ENCODE data around the gene NISCH. TPM values are rescaled to one million over a fixed set of nuclear protein-coding genes. Genes with fewer than 3 reads are reported as not detected.

The NISCH gene
- total and polyA plus RNA-seq, 2 donors (not counting 1 experiment from before 2014, with no cell fraction given), result 31.1 to 69.9 TPM

DNA sequence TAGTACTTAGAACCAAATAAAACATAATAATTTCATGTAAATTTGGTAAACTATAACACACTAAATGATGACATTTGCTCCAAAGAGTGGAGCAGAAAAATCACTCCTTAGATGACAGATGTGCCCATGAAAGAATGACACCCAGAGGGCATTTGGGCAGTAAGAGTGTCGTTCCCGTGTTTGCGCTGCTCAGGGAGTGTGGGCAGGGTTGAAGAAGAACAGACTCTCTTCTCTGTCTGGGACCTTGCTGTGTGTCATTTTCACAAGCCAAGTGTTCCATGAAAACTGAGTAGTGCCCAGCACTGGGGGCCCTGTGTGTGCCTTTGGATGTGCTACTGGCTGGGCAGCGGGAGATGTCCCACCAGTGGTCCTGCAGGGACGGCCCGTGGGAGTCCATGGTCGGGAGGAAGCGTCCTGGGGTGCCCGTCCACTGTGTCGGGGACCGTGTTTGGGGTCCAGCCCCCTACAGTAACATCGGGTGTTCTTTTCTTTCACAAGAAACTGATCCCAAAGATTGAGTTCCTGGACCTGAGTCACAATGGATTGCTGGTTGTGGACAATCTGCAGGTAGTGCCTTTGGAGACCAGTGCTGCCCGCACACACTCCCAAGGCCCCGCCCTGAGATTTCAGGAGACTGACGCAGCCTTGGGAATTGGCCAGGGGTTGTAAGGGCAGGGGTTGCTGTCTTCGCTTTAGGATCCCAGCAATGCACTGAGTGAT lies 21.8 kb downstream of the NISCH start:
- DNase-seq (ENCODE audit: low read depth in 2 of 2), result no peak
- Histone ChIP-seq H3K4me3 (replicated peaks in 1 of 4; ENCODE audit: control extremely low read depth in 1 of 4, insufficient read depth in 1 of 4, low read depth in 3 of 4, low read length in 4 of 4) (no peak overlapping the region), H3K4me2 (ENCODE audit: extremely low read depth, insufficient read depth, low read length) (no peak overlapping the region), H3K4me1 (ENCODE audit: control insufficient read depth, extremely low read depth, insufficient read depth, low read length) (no peaks in the 10 kb centered on the region), H3K27ac (ENCODE audit: insufficient read depth, low read length) (no peak overlapping the region), H3K79me2 (ENCODE audit: control insufficient read depth, insufficient read depth, low read length) (no peaks in the 10 kb centered on the region), H3K9ac (ENCODE audit: insufficient read depth, low read length) (no peak overlapping the region), H3K36me3 (ENCODE audit: control insufficient read depth, insufficient read depth, low read length) (peaks cover 43% of the 10 kb centered on the region), H4K20me1 (ENCODE audit: control insufficient read depth, extremely low read depth, insufficient read depth, low read length) (no peaks in the 10 kb centered on the region), H3K9me3 (ENCODE audit: control insufficient read depth, insufficient read depth, low read depth, low read length) (no peaks in the 10 kb centered on the region), H2AFZ (ENCODE audit: low read length) (no peak overlapping the region), H3K27me3 (ENCODE audit: control insufficient read depth, insufficient read depth, low read length) (no peaks in the 10 kb centered on the region)
- TF ChIP-seq, protein P1, sequence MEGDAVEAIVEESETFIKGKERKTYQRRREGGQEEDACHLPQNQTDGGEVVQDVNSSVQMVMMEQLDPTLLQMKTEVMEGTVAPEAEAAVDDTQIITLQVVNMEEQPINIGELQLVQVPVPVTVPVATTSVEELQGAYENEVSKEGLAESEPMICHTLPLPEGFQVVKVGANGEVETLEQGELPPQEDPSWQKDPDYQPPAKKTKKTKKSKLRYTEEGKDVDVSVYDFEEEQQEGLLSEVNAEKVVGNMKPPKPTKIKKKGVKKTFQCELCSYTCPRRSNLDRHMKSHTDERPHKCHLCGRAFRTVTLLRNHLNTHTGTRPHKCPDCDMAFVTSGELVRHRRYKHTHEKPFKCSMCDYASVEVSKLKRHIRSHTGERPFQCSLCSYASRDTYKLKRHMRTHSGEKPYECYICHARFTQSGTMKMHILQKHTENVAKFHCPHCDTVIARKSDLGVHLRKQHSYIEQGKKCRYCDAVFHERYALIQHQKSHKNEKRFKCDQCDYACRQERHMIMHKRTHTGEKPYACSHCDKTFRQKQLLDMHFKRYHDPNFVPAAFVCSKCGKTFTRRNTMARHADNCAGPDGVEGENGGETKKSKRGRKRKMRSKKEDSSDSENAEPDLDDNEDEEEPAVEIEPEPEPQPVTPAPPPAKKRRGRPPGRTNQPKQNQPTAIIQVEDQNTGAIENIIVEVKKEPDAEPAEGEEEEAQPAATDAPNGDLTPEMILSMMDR (conservative IDR thresholded peaks at IDR 0.05 in 1 of 2, IDR thresholded peaks at IDR 0.05 in 1 of 2; ENCODE audit: low read depth in 1 of 2, low read length in 2 of 2), result no peak
- TF ChIP-seq EZH2 (IDR thresholded peaks at IDR 0.05; ENCODE audit: low read length, missing control alignments), result no peak

DNA sequence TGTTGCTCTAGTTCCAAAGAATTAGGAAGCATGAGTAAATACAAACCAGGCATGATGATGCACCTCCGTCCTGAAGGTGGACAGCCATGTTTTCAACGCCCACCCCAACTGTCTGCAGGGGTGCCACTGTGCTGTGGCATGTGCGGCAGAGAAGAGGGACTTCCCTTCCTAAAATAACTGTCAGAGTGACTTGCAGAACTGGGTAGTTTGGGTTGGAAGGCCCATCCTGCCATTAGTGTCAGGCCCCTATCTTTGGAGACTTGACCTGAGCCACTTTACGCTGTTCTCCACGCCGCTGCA lies 22.3 kb downstream of the NISCH start:
- H3K27ac ChIP-seq (ENCODE audit: insufficient read depth, low read length), result no peak overlapping the region
- no peaks in the 10 kb centered on the region for H3K9me3 ChIP-seq (ENCODE audit: control insufficient read depth, insufficient read depth, low read depth, low read length)
- H3K27me3 ChIP-seq (ENCODE audit: control insufficient read depth, insufficient read depth, low read length), result no peaks in the 10 kb centered on the region
- DNase-seq (ENCODE audit: low read depth in 2 of 2), result no peak
- no peak overlapping the region for H3K4me3 ChIP-seq (replicated peaks in 1 of 4; ENCODE audit: control extremely low read depth in 1 of 4, insufficient read depth in 1 of 4, low read depth in 3 of 4, low read length in 4 of 4)
- no peak for TF ChIP-seq EZH2 (IDR thresholded peaks at IDR 0.05; ENCODE audit: low read length, missing control alignments)
- TF ChIP-seq, protein P1 (conservative IDR thresholded peaks at IDR 0.05 in 1 of 2, IDR thresholded peaks at IDR 0.05 in 1 of 2; ENCODE audit: low read depth in 1 of 2, low read length in 2 of 2), result no peak
- H3K9ac ChIP-seq (ENCODE audit: insufficient read depth, low read length), result no peak overlapping the region
- H3K79me2 ChIP-seq (ENCODE audit: control insufficient read depth, insufficient read depth, low read length), result no peaks in the 10 kb centered on the region
- H3K36me3 ChIP-seq (ENCODE audit: control insufficient read depth, insufficient read depth, low read length), result peaks cover 43% of the 10 kb centered on the region
- H4K20me1 ChIP-seq (ENCODE audit: control insufficient read depth, extremely low read depth, insufficient read depth, low read length), result no peaks in the 10 kb centered on the region
- H2AFZ ChIP-seq (ENCODE audit: low read length), result no peak overlapping the region
- H3K4me1 ChIP-seq (ENCODE audit: control insufficient read depth, extremely low read depth, insufficient read depth, low read length), result peaks cover 2% of the 10 kb centered on the region
- no peak overlapping the region for H3K4me2 ChIP-seq (ENCODE audit: extremely low read depth, insufficient read depth, low read length)

DNA sequence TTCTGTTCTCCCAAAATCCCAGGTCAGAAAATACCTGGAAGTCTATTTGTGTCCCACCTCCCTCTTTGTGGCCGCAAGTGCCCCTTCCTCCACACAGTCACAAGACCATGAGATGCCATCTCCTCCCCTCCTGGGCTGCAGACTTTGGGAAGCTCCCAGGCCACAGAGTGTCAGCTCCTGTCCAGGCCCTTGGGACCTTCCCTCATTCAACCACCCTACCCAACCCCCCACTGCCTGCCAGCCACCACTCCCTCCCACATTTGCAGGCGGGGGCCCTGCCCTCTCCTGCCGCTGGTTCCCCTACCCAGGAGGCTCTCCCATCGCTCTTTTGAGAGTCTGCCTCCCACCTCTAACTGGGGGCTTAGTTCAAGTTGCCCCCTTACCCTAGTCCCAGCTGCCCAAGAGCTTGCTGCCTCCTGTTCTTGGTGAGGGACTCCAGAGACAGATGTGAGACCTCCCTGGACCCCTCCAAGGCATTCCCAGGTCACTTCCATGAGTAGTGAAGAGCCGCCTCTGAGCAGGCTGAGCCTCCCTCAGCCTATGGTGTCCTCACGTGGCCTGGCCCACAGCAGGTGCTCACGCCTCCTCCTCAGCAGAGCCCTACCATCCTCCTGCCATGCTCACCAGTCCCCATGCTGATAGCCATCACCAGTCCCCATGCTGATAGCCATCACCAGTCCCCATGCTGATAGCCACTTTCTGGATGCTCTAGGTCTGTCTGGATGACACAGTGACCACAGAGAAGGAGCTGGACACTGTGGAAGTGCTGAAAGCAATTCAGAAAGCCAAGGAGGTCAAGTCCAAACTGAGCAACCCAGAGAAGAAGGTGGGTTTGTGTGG lies 23.9 kb downstream of the NISCH start:
- H2AFZ ChIP-seq (ENCODE audit: low read length), result no peak overlapping the region
- no peak for DNase-seq (ENCODE audit: low read depth in 2 of 2)
- H3K27me3 ChIP-seq (ENCODE audit: control insufficient read depth, insufficient read depth, low read length), result no peaks in the 10 kb centered on the region
- peaks cover 34% of the 10 kb centered on the region for H3K36me3 ChIP-seq (ENCODE audit: control insufficient read depth, insufficient read depth, low read length)
- no peak overlapping the region for H3K9ac ChIP-seq (ENCODE audit: insufficient read depth, low read length)
- H3K4me1 ChIP-seq (ENCODE audit: control insufficient read depth, extremely low read depth, insufficient read depth, low read length), result peaks cover 12% of the 10 kb centered on the region
- H3K4me2 ChIP-seq (ENCODE audit: extremely low read depth, insufficient read depth, low read length), result no peak overlapping the region
- H3K79me2 ChIP-seq (ENCODE audit: control insufficient read depth, insufficient read depth, low read length), result no peaks in the 10 kb centered on the region
- H3K4me3 ChIP-seq (replicated peaks in 1 of 4; ENCODE audit: control extremely low read depth in 1 of 4, insufficient read depth in 1 of 4, low read depth in 3 of 4, low read length in 4 of 4), result no peak overlapping the region
- H4K20me1 ChIP-seq (ENCODE audit: control insufficient read depth, extremely low read depth, insufficient read depth, low read length), result no peaks in the 10 kb centered on the region
- H3K9me3 ChIP-seq (ENCODE audit: control insufficient read depth, insufficient read depth, low read depth, low read length), result no peaks in the 10 kb centered on the region
- no peak overlapping the region for H3K27ac ChIP-seq (ENCODE audit: insufficient read depth, low read length)
- TF ChIP-seq, protein P1 (conservative IDR thresholded peaks at IDR 0.05 in 1 of 2, IDR thresholded peaks at IDR 0.05 in 1 of 2; ENCODE audit: low read depth in 1 of 2, low read length in 2 of 2), result no peak
- no peak for TF ChIP-seq EZH2 (IDR thresholded peaks at IDR 0.05; ENCODE audit: low read length, missing control alignments)
